Measurements from ENCODE around the gene CCDC33.

CCDC33 gene

GRCh38 chr15:74384881-74385643 is 148.9 kb downstream of the CCDC33 start:
- DNase-seq, result no peak

GRCh38 chr15:74385733-74386132 is 149.6 kb downstream of the CCDC33 start:
- no peak for DNase-seq

Measured in T1000 (cell line).